HepG2 (cell line): ENCODE results near the gene F12. TPM values are rescaled to one million over a fixed set of nuclear protein-coding genes. Genes with fewer than 3 reads are reported as not detected.

ENCODE experiments used
- ATAC-seq: fragments of 200-7000 bp; cut with Tn5 transposase; 3 replicates; pipeline ENCODE4 v1.9.1; 2020; ENCODE audit warnings: mild to moderate bottlenecking, moderate library complexity
- BruUV-seq: library from RNA; stranded (reverse); fragments of 400-500 nt; replicated peaks from 2 replicates; lab custom pipeline; 2021; lab: Mats Ljungman, UMichigan
- CTCF ChIA-PET: fragments of 300-600 bp; formaldehyde crosslinking; extraction: SDS; loops from one replicate; lab custom pipeline; 2021; ENCODE audit warnings: low total read pairs, inconsistent platforms, low intra/inter-chr PET ratio; lab: Yijun Ruan, JAX
- POLR2A ChIA-PET: fragments of 350-600 bp; sonication (Branson Sonifier 250); formaldehyde crosslinking; loops from one replicate; lab custom pipeline; 2020; ENCODE audit warnings: antibody characterized with exemption, inconsistent platforms; lab: Yijun Ruan, JAX
- DNase-seq: peaks from one replicate; pipeline ENCODE4 v3.0.0-alpha.2; 2015; ENCODE audit warnings: low spot score
- FAIRE-seq: peaks from 3 replicates; lab custom pipeline; 2011; peaks lifted over from hg19 to GRCh38; lab: Jason Lieb, UNC
- H2AFZ ChIP-seq: one replicate; pipeline ENCODE4 v1.6.1; 2011; ENCODE audit warnings: low read length, inconsistent platforms
- H3K27ac ChIP-seq: fragments of 300-600 bp; 3 replicates; pipeline ENCODE4 v1.8.0; 2011; ENCODE audit warnings: mixed run types, mild to moderate bottlenecking, mixed read lengths, low read length, inconsistent platforms; ENCODE audit not compliant: insufficient read depth; ENCODE audit errors: extremely low read length
- H3K27me3 ChIP-seq, 2 experiments: fragments of 200-600 bp in 1 of 2; 2 replicates in 1 of 2; 3 replicates in 1 of 2; pipeline versions ENCODE4 v1.6.0 to v1.8.0; 2011; ENCODE audit warnings: low read length in 2 of 2, mild to moderate bottlenecking in 2 of 2, moderate library complexity in 2 of 2, inconsistent platforms in 1 of 2; ENCODE audit not compliant: insufficient read depth in 2 of 2, control insufficient read depth in 1 of 2
- H3K36me3 ChIP-seq, 2 experiments: fragments of 200-600 bp in 1 of 2; replicated peaks in 1 of 2; 2 replicates in 1 of 2; 3 replicates in 1 of 2; pipeline versions ENCODE4 v1.5.1 to v1.8.0; 2011; ENCODE audit warnings: low read length in 2 of 2, inconsistent platforms in 1 of 2; ENCODE audit not compliant: insufficient read depth in 2 of 2, control insufficient read depth in 1 of 2
- H3K4me1 ChIP-seq: 2 replicates; pipeline ENCODE4 v1.5.1; 2012; ENCODE audit warnings: low read length, inconsistent platforms; ENCODE audit not compliant: insufficient read depth
- H3K4me2 ChIP-seq: 2 replicates; pipeline ENCODE4 v1.6.0; 2011; ENCODE audit warnings: low read depth, low read length, inconsistent platforms
- H3K4me3 ChIP-seq, 3 experiments: fragments of 200-600 bp in 1 of 3; sonication (generic), shearing (Covaris generic) in 1 of 3; replicated peaks in 1 of 3; 2 replicates each; pipeline ENCODE4 v1.5.1; 2011 to 2016; ENCODE audit warnings: low read length in 3 of 3, inconsistent platforms in 2 of 3, low read depth in 2 of 3, mild to moderate bottlenecking in 2 of 3, control low read depth in 1 of 3, mixed read lengths in 1 of 3; ENCODE audit not compliant: insufficient read depth in 1 of 3
- H3K79me2 ChIP-seq: one replicate; pipeline ENCODE4 v1.6.1; 2011; ENCODE audit warnings: low read length, inconsistent platforms; ENCODE audit not compliant: insufficient read depth
- H3K9ac ChIP-seq: 2 replicates; pipeline ENCODE4 v1.6.0; 2011; ENCODE audit warnings: mild to moderate bottlenecking, low read depth, low read length, inconsistent platforms; ENCODE audit not compliant: insufficient read depth
- H3K9me3 ChIP-seq: 2 replicates; pipeline ENCODE4 v1.5.1; 2012; ENCODE audit warnings: mild to moderate bottlenecking, low read length
- H4K20me1 ChIP-seq: 2 replicates; pipeline ENCODE4 v1.6.0; 2011; ENCODE audit warnings: inconsistent platforms, mild to moderate bottlenecking, low read length, moderate library complexity; ENCODE audit not compliant: insufficient read depth
- ARNT ChIP-seq: fragments of 450-650 bp; IDR thresholded peaks from 2 replicates; pipeline ENCODE4 v1.6.1; 2017
- DDIT3 ChIP-seq: sonication (generic); formaldehyde crosslinking; IDR thresholded peaks from 2 replicates; pipeline ENCODE4 v1.4.0; 2020; ENCODE audit warnings: mild to moderate bottlenecking, missing genetic modification reagents
- KDM4B ChIP-seq: sonication (generic); formaldehyde crosslinking; IDR thresholded peaks from 2 replicates; pipeline ENCODE4 v1.4.0; 2020; ENCODE audit warnings: missing genetic modification reagents
- MAFG ChIP-seq: sonication (generic); formaldehyde crosslinking; IDR thresholded peaks from 2 replicates; pipeline ENCODE4 v1.5.1; 2020; ENCODE audit warnings: mild to moderate bottlenecking, missing genetic modification reagents
- PBX3 ChIP-seq: sonication (generic); formaldehyde crosslinking; IDR thresholded peaks from 2 replicates; pipeline ENCODE4 v1.8.1; 2023; ENCODE audit warnings: missing genetic modification reagents, inconsistent platforms, borderline replicate concordance
- WIZ ChIP-seq: sonication (generic); formaldehyde crosslinking; IDR thresholded peaks from 2 replicates; pipeline ENCODE4 v1.5.1; 2020; ENCODE audit warnings: mild to moderate bottlenecking, missing genetic modification reagents
- ZNF512 ChIP-seq: sonication (generic); formaldehyde crosslinking; IDR thresholded peaks from 2 replicates; pipeline ENCODE4 v1.4.0; 2020; ENCODE audit warnings: mild to moderate bottlenecking, missing genetic modification reagents
- ZNF740 ChIP-seq: sonication (generic); formaldehyde crosslinking; IDR thresholded peaks from 2 replicates; pipeline ENCODE4 v1.4.0; 2020; ENCODE audit warnings: missing genetic modification reagents
- ZNF768 ChIP-seq: sonication (generic); formaldehyde crosslinking; IDR thresholded peaks from 2 replicates; pipeline ENCODE4 v1.4.0; 2020; ENCODE audit warnings: missing genetic modification reagents
- WGBS: methylation state at CpG from one replicate; pipeline ENCODE4 v1.1.6; 2017; ENCODE audit warnings: low lambda C conversion rate; 5-methylcytosine and 5-hydroxymethylcytosine counted together
- in situ Hi-C: cut with HindIII; loops from 2 replicates; pipeline ENCODE4 v1.10.0; 2017; ENCODE audit warnings: low pct_unique_long_range_greater_than_20kb; ENCODE audit not compliant: extremely low pct_ligation_motif_present
- intact Hi-C: fragments of 100-400 bp; cut with micrococcal nuclease; formaldehyde crosslinking; loops from one replicate; pipeline ENCODE4 v1.10.0; 2022; ENCODE audit not compliant: unreplicated experiment
- polyA plus RNA-seq, 8 experiments: library from polyadenylated mRNA; depleted of rRNA in 3 of 8; stranded (reverse) in 7 of 8; unstranded in 1 of 8; fragments of >200 nt; fragmentation: Illumina TruSeq in 4 of 8; extraction: Trizol in 4 of 8; gene quantifications; 2 replicates each; pipeline versions ENCODE4 v1.2.1 to v1.2.3, GENCODE V29; 2011 to 2016; ENCODE audit warnings: low read depth in 4 of 8, missing spikeins in 1 of 8, mixed read lengths in 1 of 8; ENCODE audit not compliant: insufficient read depth in 1 of 8
- total RNA-seq, 5 experiments: library from RNA; depleted of rRNA; stranded (reverse); fragments of >200 nt; fragmentation: Illumina TruSeq; extraction: Trizol; gene quantifications; 2 replicates each; pipeline ENCODE4 v1.2.3, GENCODE V29; 2016; ENCODE audit warnings: low read depth in 1 of 5

F12 gene
- total and polyA plus RNA-seq, 2 of the 13 experiments (the other 11 are each of a cell fraction or from before 2014, with no cell fraction given), result 2.5 to 3.0 TPM

- TF ChIP-seq ZNF512 (CRISPR knock-in tag) (no peak), WIZ (CRISPR knock-in tag) (no peak), ZNF740 (CRISPR knock-in tag) (no peak), MAFG (CRISPR knock-in tag) (no peak), ARNT (no peak), KDM4B (no peak)
Observed at GRCh38 chr5:177393990-177394389, 15.4 kb downstream of the F12 start (continued).

GRCh38 chr5:177393206-177393765 is 16.1 kb downstream of the F12 start:
- ATAC-seq (no peak), DNase-seq (no peak), FAIRE-seq (no peak)
- POLR2A ChIA-PET, result interaction anchor here (1.4 to 7.3 kb wide), 3 partner anchors 15 to 55 kb away, joined by 3 to 79 read pairs (median 5); partner anchors contain the start of gene GRK6
- H2AFZ ChIP-seq, result no peak overlapping the region
- H3K4me3 ChIP-seq, result no peak overlapping the region
- H3K27ac ChIP-seq, result no peak overlapping the region
- in situ Hi-C loops (no loop called here), intact Hi-C loops (no loop called here)
- peaks cover 34% of the 10 kb centered on the region for H3K4me1 ChIP-seq
- no TSS peak for BruUV-seq
- no peak overlapping the region for H3K4me2 ChIP-seq
- CTCF ChIA-PET, result no interaction called here
- 45% methylated on average over 1 of the region's 1 CpG for WGBS
- H3K9ac ChIP-seq, result no peak overlapping the region
- no peaks in the 10 kb centered on the region for H3K9me3 ChIP-seq
- TF ChIP-seq ZNF768 (CRISPR knock-in tag), result peak; percentile 80
- TF ChIP-seq PBX3 (CRISPR knock-in tag), result no peak
- TF ChIP-seq DDIT3 (CRISPR knock-in tag), result no peak
- H3K79me2 ChIP-seq, result no peaks in the 10 kb centered on the region
- H4K20me1 ChIP-seq, result no peaks in the 10 kb centered on the region
- peaks cover 4 to 50% of the 10 kb centered on the region in 2 experiments; a peak in 3 of 5 replicates for H3K27me3 ChIP-seq
- no peaks in the 10 kb centered on the region for H3K36me3 ChIP-seq
